SK-MEL-5 (cell line): ENCODE data around the gene LIPA. TPM values are rescaled to one million over a fixed set of nuclear protein-coding genes. Genes with fewer than 3 reads are reported as not detected.
"Not testable (repeated sequence)": the region's sequence is repeated elsewhere in the genome, so short reads cannot be mapped to it uniquely, and the experiment has no call there.

ENCODE experiments used
- DNase-seq: peaks from one replicate; pipeline ENCODE4 v3.0.0-alpha.2; 2016; ENCODE audit warnings: low read depth, low spot score
- in situ Hi-C: cut with HindIII; loops from 2 replicates; pipeline ENCODE4 v1.10.0; 2016; ENCODE audit warnings: low sequenced_read_pairs, high pct_unique_total_duplicates, low pct_unique_long_range_greater_than_20kb
- total RNA-seq: library from RNA; depleted of rRNA; stranded (reverse); fragments of >200 nt; shearing (Covaris generic); gene quantifications from 2 replicates; pipeline ENCODE4 v1.2.3, GENCODE V29; 2014

Gene LIPA
- total RNA-seq, 1 experiment from 2014 or later, result 68.2 TPM

DNA sequence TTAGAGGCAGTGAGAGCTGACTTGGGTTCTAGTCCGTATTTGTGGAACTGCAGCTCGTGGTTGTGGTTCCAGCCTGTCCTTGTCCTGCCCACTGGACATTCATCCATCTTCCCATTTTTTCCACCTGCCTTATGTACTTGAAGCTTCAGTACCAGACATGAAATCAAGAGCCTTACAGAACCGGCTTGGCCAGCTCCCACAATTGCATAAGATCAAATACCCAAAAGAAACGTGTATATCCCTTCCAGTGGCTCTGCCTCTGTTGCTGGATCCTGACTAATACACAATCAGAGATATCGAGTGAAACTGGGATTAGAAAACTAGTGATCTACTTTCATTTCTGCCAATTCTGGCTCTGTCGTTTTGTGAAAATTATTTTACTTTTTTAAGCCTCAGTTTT is 23.8 kb upstream of the LIPA start:
- DNase-seq, result no peak
- in situ Hi-C loops, result no loop called here

DNA sequence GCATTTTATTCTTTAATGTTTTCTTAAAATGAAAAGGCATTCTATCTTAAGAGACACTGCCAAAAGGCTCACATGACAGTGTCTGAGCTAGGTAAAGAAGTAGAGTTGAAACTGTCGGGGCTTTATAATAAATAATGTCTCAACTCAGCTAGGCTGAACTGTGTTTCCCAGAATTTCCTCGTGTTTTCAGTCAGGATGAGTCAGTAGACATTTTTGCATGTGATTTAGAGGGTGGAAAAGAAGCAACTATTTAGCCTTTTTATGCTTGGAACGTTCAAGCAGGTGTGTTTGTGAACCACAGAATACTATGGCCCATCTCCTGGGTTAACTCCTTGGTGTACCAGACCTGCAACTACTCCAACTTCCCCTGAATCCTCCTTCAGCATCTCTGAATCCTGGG is 23.4 kb upstream of the LIPA start:
- in situ Hi-C loops, result no loop called here
- DNase-seq, result no peak

DNA sequence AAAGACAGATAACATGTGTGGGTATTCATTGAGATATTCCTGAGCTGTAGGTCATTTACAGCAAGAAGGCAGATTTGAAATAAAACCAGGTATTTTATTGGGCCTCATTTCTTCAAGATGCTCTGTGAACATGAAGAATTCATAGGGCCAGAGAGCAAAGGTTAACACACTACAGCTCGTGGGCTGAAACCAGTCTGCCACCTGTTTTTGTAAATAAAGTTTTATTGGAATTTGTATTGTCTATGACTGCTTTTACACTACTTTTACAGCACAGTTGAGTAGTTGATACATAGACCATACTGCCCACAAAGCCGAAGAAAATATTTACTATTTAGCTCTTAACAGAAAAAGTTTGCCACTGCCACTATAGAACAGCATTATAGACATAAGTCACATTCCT is 22.1 kb upstream of the LIPA start:
- no peak for DNase-seq
- in situ Hi-C loops, result no loop called here

DNA sequence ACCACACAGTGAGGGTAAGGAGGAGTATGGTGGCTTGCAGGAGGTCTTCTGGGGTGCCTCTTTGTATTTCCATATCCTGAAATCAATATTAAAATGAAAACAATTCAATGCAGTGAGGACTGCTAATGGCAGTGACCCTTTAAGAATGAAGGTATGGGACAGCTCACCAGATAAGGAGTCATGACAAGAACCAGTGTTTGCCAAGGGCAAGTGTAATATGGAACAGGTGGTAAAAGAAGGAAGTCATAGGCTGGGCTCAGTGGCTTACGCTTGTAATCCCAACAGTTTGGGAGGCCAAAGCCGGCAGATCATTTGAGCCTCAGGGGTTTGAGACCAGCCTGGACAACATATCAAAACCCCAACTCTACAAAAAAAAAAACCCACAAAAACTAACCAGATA is 20.0 kb upstream of the LIPA start:
- no peak for DNase-seq
- in situ Hi-C loops, result no loop called here

DNA sequence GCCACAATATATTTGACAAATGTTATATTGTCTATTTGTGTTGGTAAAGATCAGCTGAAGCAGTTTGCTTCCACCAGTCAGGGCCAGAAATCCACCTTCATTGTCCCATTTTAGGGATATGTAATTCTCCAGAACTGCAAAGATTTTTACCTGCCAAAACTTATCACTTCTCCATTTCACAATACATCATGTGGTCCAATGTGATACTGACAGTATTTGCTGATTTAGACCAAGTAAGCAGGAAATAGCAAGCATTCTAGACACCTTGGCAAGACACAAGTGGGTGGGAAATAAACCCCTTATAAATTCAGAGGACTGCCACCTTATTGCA is 18.5 kb upstream of the LIPA start:
- in situ Hi-C loops, result no loop called here
- DNase-seq, result no peak

DNA sequence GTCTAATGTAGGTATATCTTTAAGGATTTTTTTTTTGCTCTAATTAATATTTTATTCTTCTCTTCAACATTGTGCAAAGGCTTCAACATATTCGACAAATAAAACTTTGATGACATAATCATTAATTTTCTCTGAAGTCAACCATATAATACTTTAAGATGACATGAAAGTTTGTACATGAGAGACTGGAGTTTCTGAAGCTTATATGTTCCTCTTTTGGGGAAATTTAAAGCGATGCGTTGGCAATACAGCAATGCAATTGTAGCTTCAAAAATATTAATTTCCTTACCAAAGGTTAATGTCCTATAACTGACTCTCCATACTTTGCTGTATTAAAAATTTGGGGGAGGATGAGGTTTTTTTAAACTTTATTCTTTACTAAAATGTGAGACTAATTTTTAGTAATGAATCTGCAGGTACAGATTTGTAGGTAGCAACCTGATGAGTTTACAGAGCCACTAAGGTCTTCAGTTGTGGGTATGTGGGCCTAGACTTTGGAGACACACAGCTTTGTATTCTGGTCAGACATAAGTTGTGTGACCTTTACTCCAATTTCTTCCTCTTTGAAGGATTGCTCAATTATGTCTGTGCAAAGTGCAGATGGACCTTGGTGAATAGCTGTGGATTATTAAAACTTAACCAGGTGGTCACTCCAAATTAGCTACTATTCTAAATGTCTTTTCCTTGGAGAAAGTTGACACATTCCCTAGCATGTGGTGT is 18.0 kb upstream of the LIPA start:
- in situ Hi-C loops, result no loop called here

DNA sequence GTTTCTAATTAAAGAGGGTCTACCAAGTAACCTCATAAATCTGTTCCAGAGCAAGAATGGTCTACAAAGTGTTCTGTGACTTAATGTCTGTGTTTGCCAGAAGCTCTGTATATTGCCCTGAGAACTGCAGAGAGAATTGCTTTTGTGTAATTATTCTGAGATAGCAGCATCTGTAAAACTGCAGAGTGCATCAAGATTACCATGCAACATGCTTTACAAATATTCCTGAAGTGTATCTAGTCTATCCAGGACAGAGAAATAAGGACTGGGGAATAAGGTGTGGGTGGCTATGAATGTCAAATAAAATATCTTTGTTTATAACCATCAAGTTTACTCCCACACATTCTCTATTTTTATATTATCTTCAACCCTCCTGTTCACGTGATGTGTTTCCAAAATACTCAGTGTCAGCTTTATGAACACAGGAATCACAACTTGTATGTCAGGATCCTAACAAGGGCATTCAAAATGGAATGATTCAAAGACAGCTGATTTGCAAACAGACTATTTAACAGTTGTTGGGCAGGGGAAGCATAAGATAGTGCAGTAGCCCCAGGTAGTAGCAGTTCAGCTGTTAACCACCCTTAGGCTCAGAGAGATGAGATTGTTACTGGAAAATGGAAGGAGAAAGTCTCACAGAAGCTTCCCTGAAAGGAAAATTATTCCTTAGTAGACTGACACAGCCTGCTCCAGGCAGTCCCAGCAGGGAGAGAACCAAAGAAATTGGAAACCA is 15.3 kb upstream of the LIPA start:
- in situ Hi-C loops, result no loop called here
- DNase-seq, result no peak

More for the DNA sequence above, 18.0 kb upstream of the LIPA start:
- no peak for DNase-seq

DNA sequence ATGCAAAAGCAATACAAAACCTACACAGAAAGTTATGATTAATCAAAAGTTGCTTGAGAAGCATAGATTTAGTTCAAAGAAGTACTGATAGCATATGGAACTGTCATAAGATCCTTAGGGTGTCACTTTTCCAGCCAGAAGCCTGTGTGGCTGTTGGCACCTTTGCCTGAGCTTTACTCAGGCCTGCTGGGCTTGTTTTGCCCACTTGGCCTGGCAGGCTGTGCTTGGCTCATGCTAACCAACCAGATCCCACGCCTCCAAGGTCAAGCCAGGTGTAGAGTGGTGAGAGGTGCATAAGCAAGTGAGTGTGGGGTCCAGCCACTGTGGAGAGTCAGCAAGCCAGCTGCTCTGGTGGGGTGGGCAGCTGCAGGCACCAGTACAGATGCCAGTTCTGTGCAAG is 12.0 kb upstream of the LIPA start:
- no peak for DNase-seq
- in situ Hi-C loops, result no loop called here

DNA sequence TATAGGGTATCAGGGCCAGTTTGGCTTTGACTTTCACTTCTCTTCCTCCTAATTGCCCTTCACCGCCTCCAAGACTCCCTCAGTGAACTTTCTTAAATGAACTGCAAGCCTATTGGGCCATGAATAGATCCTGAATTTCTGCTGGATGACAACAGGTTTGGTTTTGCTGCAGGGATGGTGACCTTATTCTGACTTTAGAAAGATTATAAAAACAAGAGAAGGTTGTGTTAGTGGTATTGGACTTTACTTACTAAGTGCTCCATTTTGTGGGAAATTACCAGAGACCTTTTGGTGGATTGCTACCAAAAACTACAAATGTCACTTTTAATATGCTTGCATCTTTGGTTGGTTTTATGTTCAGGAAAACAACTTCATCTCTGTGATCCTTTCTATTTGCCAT is 11.5 kb upstream of the LIPA start:
- DNase-seq, result no peak
- in situ Hi-C loops, result no loop called here

DNA sequence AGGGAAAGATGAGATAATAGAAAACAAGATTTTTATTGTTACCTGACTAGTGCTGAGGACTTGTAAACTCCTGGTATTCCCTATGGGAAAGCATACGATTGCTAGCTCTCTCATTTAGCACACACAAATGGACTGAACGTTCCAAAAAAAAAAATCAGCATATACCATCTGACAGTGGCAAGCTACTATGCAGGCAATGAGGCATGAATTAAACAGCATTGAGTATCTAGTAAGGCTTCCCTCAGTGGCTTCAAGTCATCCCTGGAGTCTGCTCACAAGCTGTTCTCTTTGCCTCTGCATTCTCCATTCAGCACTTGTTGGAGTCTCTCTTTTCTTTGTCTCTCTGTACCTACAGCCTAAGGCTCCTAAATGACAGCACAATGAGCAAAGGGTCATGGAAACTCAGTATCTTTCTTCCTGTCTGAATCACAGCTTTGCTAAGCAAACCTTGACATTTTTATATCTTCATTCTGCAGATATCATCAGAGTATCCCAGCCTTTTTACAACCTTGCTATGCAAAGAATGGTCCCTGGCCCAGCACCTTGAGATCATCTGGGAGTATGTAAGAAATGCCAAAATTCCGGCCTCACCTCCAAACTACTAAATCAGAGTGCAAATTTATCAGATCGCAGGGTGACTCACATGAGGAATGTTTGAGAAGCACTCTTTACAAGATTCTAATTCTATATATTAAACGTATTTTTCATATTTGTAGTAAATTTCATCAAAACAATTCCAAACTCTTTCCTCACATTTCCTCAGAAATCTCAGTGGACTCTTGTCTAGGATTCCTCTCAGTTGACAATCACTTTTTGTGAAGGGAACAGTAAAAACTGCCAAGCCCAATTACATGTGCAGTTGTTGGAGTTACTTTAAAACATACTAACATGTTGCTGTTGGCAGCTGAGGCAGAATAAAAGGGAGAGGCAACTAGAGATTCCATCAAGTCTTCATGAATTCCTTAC is 10.8 kb upstream of the LIPA start:
- in situ Hi-C loops, result no loop called here
- no peak for DNase-seq

DNA sequence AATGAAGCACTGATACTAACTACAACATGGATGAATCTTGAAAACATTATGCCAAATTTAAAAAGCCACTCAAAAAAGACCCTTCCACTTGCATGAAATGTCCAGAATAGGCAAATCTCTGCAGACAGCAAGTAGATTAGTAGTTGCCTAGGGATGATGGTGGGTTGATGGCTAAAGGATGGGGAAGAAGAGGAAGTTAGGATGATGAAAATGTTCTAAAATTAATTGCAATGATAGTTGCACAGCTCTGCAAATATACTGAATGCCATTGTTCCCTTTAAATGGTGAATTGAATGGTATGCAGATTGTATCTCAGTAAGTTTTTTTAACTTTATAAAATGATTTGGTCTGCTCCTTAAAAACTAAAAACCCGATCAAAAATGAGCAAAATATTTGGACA is 7.3 kb upstream of the LIPA start:
- no peak for DNase-seq
- in situ Hi-C loops, result no loop called here

DNA sequence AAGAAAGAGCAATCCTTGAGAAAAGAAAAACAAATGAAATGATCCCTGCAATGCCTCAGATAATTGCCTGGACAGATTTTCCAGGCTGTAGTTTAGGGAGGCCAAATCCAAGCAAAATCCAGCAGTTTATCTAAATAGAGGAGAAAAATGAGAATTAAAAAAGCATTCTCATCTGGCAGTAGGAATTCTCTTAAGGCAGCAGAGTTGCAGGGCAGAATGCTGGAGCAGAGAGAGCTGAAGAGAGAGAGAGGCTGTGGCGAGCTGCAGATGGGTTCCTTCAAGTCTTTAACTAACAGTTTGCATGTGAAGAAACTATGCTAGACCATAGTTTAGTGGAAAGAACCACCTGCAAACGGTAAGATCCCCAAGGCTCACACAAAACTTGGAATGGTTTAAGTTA is 6.0 kb upstream of the LIPA start:
- no peak for DNase-seq
- in situ Hi-C loops, result no loop called here

DNA sequence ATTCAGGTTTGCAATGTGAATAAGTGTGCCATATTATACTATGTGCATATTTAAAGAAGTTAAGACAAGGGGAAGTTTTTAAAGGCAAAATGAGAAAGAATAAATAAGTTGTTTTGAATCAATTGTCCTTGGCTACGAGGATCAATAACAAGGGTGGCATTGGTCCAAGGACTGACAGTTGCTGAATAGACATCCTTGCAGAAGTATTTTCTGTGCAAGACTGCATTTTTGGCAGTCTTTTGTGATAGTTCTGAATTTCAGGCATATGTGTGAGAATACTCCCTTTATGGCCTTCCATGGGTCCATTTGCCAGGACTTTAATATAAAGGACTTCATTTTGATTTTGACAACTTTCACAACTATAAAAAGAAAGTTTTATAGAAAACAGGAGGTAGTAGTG is 5.4 kb upstream of the LIPA start:
- DNase-seq, result no peak
- in situ Hi-C loops, result no loop called here

DNA sequence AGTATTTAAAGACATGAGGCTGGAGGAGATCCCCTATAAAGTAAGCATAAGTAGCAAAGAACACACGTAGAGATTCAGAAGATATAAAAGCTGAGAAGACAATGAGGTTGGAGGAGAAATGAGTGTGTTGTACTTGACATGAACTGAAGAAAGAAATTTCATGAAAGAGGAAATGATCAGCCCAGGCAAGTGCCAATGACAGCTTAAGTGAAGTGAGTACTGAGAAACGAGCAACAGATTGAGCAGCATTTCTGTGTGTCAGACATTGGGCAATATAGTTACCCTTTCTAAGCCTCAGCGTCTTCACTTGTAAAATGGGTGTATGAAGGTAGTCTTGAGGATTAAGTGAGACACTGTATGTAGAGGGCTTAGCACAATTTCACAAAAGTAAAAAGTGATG is 4.8 kb upstream of the LIPA start:
- in situ Hi-C loops, result no loop called here
- DNase-seq, result no peak

DNA sequence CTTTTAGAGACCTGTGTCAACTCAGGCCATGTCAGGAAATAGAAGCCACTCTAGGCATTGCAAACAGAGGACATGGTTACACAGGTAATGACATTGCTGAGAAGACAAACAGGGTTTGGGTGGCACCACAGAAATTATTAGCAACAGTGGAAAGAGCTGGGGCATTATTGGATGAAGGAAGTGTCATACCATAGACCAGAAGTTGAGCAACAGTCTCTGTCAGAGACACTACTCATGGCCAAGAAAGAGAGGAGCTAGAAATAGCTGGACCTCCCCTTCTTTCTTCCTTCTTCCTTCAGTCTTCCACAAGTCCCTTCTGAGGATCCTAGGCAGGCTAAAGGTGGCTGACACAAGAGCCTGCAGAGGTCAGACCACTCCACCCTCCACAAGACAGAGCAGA is 4.2 kb upstream of the LIPA start:
- in situ Hi-C loops, result no loop called here
- DNase-seq, result no peak

DNA sequence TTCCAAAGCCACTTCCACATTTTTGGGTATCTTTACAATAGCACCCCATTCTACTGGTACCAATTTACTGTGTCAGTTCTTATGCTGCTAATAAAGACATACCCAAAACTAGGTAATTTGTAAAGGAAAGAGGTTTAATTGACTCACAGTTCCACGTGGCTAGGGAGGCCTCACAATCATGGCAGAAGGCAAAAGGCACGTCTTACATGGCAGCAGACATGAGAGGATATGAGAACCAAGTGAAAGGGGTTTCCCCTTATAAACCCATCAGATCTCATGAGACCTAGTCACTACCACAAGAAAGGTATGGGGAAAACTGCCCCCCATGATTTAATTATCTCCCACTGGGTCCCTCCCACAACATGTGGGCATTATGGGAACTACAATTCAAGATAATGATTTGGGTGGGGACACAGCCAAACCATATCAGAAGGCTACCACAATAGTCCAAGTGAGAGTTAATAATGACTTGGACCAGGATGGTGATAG is 3.6 kb upstream of the LIPA start:
- in situ Hi-C loops, DNase-seq: not testable (repeated sequence)

DNA sequence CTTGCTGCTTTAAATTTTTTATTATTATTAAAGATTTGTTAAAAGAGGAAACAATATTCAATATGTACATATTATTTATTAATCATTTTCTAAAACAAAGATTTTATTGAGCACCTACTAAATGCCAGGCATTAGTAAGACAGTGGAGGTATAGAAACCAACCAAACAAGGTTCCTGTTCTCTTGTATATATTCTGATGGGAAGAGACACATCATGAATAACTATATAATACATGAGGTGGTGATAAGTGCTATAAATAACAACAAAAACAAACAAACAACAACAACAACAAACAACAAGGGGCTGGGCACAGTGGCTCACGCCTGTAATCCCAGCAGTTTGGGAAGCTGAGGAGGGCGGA is 630 bp upstream of the LIPA start:
- in situ Hi-C loops, result no loop called here
- no peak for DNase-seq

DNA sequence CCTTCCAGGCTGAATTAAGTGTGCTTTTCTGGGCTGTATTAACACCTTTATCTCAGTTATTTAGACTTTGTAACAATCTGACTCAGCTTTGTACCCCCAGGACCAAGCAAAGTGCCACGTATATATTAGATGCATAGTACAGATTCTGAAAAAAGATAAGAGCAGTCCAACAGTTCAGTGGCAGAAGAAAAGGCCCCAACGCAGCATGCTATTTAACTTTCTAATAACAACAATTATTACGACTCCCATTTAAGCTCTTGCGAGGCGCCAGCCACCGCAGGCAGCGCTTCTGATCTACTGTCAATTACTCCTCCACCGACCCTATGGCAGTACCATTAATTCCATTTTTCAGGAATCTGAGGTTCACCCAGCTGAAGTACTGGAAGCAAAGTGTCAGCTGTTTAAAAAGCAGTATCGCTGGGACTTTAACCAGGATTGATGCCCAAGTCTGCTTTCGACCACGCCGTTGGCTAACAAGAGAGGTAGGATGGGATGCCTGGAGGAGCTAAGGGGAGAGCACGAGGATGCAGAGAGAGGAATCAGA is 638 bp downstream of the LIPA start:
- in situ Hi-C loops, result no loop called here

More for the DNA sequence above, 638 bp downstream of the LIPA start:
- DNase-seq, result no peak
